ENCODE measurements around the gene TMEM154.
"Not testable (repeated sequence)": the region's sequence is repeated elsewhere in the genome, so short reads cannot be mapped to it uniquely, and the experiment has no call there.

Gene TMEM154

GRCh38 chr4:152665691-152666395, 14.0 kb downstream of the TMEM154 start:
- DNase-seq: no peak

DNA sequence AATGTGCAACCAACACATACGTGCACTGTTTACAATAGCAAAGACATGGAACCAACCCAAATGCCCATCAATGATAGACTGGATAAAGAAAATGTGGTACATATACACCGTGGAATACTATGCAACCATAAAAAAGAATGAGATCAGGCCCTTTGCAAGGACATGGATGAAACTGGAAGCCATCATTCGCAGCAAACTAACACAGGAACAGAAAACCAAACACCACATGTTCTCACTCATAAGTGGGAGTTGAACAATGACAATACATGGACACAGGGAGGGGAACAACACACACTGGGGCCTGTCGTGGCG, 15.8 kb downstream of the TMEM154 start:
- not testable (repeated sequence) for DNase-seq

DNA sequence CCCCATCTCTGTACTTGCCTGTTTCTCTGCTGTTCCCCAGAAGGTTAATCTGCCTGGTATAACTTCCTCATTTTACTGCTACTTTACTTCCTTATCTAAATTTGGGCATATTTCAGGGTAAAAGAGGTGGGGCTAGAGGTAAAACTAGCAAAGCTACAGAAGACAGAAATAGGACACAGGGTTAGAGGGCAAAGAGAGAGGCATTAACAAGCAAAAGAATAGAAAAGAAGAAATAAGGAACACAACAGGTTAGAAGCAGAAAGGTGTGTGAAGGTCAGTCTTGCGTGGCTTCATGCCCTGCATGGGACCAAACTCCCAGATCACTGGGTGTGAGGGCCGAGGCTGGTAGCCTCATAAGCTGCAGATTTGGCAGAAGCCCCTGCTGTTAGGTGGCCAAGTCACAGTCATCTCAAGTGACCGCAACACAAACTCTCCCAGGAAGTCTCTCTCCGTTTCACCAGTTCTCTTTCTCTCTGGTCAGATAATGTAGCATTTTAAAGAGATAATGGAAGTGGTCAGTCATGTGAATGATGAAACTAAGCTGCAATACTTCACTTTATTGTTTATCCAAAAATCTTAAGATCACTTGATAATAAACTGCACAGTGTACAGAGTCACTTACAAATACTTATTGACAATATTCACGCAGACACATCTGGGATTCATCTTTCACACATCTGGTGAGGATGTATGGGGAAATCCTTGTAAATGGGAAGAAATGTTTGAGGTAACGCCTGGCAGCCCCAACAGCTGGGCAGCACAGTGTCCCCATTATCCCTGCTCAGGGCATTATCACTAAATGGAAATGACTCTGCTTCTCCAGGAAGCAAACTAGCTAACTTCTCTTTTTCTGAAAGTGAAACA, 16.4 kb downstream of the TMEM154 start:
- no peak for DNase-seq

GRCh38 chr4:152661649-152662048, 18.1 kb downstream of the TMEM154 start:
- DNase-seq: no peak

- no peak for DNase-seq
Measured at GRCh38 chr4:152660526-152660925, 19.3 kb downstream of the TMEM154 start.

GRCh38 chr4:152659806-152660205, 20.0 kb downstream of the TMEM154 start:
- no peak for DNase-seq

DNA sequence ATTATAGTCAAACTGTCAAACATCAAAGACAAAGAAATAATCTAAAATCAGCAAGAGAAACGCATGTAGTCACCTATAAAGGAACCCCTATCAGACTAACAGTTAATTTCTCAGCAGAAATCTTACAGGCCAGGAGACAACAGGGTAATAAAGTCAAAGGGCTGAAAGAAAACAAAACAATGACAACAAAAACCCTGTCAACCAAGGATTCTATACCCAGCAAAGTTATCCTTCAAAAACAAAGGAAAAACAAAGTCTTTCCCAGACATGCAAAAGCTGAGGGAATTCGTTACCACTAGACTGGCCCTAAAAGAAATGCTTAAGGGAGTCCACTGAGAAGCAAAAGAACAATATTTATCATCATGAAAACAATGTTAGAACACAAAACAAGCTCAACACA, 22.1 kb downstream of the TMEM154 start:
- DNase-seq: no peak

- no peak for DNase-seq
Measured at GRCh38 chr4:152655272-152656129, 24.3 kb downstream of the TMEM154 start.

GRCh38 chr4:152652102-152652501, 27.7 kb downstream of the TMEM154 start:
- no peak for DNase-seq

DNA sequence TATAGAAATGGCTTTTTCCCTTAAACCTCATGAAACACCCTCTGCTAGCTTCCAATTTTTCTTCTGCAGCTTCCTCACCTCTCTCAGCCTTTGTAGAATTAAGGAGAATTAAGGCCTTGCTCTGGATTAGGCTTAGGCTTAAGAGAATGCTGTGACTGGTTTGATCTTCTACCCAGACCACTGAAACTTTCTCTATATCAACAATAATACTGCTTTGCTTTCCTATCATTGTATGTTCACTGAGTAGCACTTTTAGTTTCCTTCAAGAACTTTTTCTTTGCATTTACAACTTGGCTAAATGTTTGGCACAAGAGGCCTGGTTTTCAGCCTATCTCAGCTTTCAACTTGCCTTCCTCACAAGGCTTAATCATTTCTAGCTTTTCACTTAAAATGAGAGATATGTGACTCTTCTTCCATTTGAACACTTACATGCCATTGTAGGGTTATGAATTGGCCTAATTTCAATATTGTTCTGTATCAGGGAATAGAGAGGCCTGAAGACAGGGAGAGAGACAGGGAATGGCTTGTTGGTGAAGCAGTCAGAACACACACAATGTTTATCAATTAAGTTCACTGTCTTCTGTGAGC, 28.2 kb downstream of the TMEM154 start:
- DNase-seq: no peak

- DNase-seq: no peak
Measured at GRCh38 chr4:152646221-152646620, 33.6 kb downstream of the TMEM154 start.

GRCh38 chr4:152644130-152644529, 35.7 kb downstream of the TMEM154 start:
- no peak for DNase-seq

- no peak for DNase-seq
Measured at GRCh38 chr4:152643153-152644035, 36.4 kb downstream of the TMEM154 start.

DNA sequence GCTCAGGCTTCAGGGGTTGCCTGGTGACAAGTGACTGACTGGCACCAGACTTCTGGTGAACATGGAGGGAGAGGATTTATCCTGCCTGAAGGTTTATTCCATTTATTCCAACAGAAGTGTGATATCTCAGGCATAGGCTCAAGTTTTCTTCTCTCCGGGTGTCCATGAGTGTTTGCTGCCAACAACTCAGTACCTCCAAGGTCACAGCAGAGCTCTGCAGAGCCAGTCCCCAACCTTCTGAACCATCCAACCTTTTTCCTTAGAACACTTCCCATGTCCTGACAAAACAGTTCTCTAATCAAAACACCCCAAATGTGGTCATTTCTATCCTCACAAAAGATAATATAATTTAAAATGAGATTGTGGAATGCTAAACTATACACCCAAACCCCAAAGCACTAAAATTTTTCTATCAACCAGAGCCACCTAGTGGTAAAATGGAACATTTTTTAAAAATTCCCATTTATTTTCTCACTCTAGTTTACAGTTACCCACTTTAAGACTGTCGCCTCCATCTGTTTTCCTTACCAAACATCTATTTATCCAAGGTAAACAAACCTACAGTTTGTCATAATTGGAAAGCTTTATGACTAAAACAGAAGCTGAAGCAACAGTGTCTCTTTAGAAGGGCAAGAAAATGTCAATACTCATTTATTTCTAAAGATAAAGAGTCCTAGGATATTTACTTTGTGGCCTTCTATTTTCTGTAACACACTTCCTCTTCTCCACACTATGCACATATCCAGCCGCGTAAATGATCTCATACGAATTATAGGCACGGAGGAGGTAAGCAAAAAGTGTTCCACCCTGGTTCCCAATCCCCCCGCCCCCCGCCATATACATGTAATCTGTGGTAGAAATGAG, 39.5 kb downstream of the TMEM154 start:
- DNase-seq: peak in 1 of 2 experiments; percentile 10

GRCh38 chr4:152635851-152636250, 43.9 kb downstream of the TMEM154 start:
- no peak for DNase-seq

DNA sequence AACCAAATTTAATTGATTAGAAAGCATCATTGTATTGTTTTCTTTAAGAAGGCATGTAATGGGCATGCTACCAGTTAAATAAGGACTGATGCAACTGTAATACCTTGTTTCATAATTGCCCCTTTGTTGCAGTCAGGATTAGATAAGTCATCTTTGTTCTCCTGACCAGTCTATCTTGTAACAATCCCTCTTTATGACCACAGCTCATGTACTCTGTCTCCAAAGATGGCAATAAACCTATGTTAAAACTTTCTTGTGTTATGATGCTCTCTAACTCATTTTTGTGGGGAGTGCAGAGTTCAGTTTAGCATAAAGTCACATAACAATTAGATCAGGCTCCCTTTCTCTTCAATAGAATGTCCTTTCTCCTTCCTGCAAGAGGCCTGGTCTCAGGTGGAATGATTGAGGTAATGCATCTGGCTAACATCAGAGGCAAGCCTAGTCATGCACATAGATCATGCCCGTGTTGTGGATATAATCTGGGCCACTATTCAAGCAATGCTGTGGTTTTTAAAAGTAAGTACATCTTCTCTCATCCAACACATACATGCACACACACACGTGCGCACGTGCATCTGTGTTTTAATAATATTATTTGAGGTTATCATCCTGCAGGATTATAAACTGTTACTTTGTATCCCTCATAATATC, 45.6 kb downstream of the TMEM154 start:
- DNase-seq: peak in 1 of 2 experiments; percentile 14

GRCh38 chr4:152633118-152633517, 46.7 kb downstream of the TMEM154 start:
- no peak for DNase-seq

GRCh38 chr4:152630324-152630723, 49.5 kb downstream of the TMEM154 start:
- no peak for DNase-seq

DNA sequence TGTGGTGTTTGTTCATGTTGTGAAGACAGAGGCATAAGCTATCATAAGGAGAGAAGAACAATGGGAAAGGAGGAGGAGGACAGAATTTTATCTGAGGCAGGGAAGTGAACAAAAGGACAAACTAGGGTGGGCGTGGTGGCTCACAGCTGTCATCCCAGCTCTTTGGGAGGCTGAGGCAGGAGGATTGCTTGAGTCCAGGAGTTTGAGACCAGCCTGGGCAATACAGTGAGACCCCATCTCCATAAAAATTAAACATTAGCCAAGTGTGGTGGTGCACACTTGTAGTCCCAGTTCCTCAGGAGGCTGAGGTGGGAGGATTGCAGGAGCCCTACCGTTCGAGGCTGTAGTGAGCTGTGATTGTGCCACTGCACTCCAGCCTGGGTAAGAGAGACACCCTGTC, 49.9 kb downstream of the TMEM154 start:
- DNase-seq: no peak

GRCh38 chr4:152628128-152628527, 51.7 kb downstream of the TMEM154 start:
- DNase-seq: no peak

All from NCI-H1930 (cell line).